Upper lobe of right lung (tissue), 1 donor: ENCODE measurements around the gene GPLD1. TPM values are rescaled to one million over a fixed set of nuclear protein-coding genes. Genes with fewer than 3 reads are reported as not detected.

Experiments
- ATAC-seq: fragments of 200-7000 bp; cut with Tn5 transposase; one replicate; pipeline ENCODE4 v1.9.1; 2020; ENCODE audit warnings: mild to moderate bottlenecking, moderate library complexity
- DNase-seq: peaks from one replicate; pipeline ENCODE4 v3.0.0-alpha.2; 2020
- H3K27ac ChIP-seq: fragments of 200-600 bp; one replicate; pipeline ENCODE4 v1.8.0; 2022
- H3K27me3 ChIP-seq: fragments of 200-600 bp; one replicate; pipeline ENCODE4 v1.8.0; 2022; ENCODE audit warnings: mild to moderate bottlenecking
- H3K36me3 ChIP-seq: fragments of 200-600 bp; one replicate; pipeline ENCODE4 v1.8.0; 2022
- H3K4me1 ChIP-seq: fragments of 200-600 bp; one replicate; pipeline ENCODE4 v1.8.0; 2022
- H3K4me3 ChIP-seq: fragments of 200-600 bp; one replicate; pipeline ENCODE4 v1.8.0; 2022; ENCODE audit warnings: mild to moderate bottlenecking
- H3K9me3 ChIP-seq: fragments of 200-600 bp; one replicate; pipeline ENCODE4 v1.8.0; 2022
- CTCF ChIP-seq: fragments of 200-600 bp; IDR thresholded peaks from one replicate; pipeline ENCODE4 v1.8.0; 2022; ENCODE audit warnings: antibody characterized with exemption
- intact Hi-C: fragments of 100-400 bp; cut with DNase I; formaldehyde crosslinking; loops from one replicate; pipeline ENCODE4 v1.11.0; 2022
- total RNA-seq: library from RNA; stranded (reverse); fragmentation: NEBNext Ultra II Directional; extraction: Animal tissue kit (Norgen Biotek cat#: 25700); gene quantifications from one replicate; pipeline ENCODE4 v1.2.1, GENCODE V29; 2021
- donor health status: DM: no; HTN: yes; CAD: no; lungs with severe emphysema.

Gene GPLD1
- total RNA-seq, 1 donor from 2014 or later, result 3.1 TPM

- no peak overlapping the region for H3K27ac ChIP-seq
- no peak overlapping the region for H3K4me3 ChIP-seq
- H3K4me1 ChIP-seq, result no peaks in the 10 kb centered on the region
- ATAC-seq (no peak), DNase-seq (no peak)
- intact Hi-C loops, result no loop called here
- no peaks in the 10 kb centered on the region for H3K36me3 ChIP-seq
- no peaks in the 10 kb centered on the region for H3K9me3 ChIP-seq
- H3K27me3 ChIP-seq, result no peaks in the 10 kb centered on the region
- TF ChIP-seq CTCF, result no peak
Observed at GRCh38 chr6:24444588-24444987, 44.8 kb downstream of the GPLD1 start.

- ATAC-seq, result no peak
- Histone ChIP-seq H3K4me3 (no peak overlapping the region), H3K27ac (no peak overlapping the region), H3K4me1 (no peaks in the 10 kb centered on the region), H3K27me3 (no peaks in the 10 kb centered on the region), H3K36me3 (no peaks in the 10 kb centered on the region), H3K9me3 (no peaks in the 10 kb centered on the region)
- intact Hi-C loops, result no loop called here
- no peak for TF ChIP-seq CTCF
- DNase-seq, result no peak
Observed at GRCh38 chr6:24441599-24441904, 47.8 kb downstream of the GPLD1 start.

GRCh38 chr6:24440897-24441598 lies 48.3 kb downstream of the GPLD1 start:
- Histone ChIP-seq H3K27ac (no peak overlapping the region), H3K9me3 (no peaks in the 10 kb centered on the region), H3K4me3 (no peak overlapping the region), H3K36me3 (no peaks in the 10 kb centered on the region), H3K27me3 (no peaks in the 10 kb centered on the region), H3K4me1 (no peaks in the 10 kb centered on the region)
- intact Hi-C loops, result no loop called here
- DNase-seq, result no peak
- TF ChIP-seq CTCF, result no peak
- no peak for ATAC-seq

GRCh38 chr6:24439858-24440539 lies 49.4 kb downstream of the GPLD1 start:
- ATAC-seq (no peak), DNase-seq (no peak)
- TF ChIP-seq CTCF, result no peak
- Histone ChIP-seq H3K36me3 (no peaks in the 10 kb centered on the region), H3K27ac (no peak overlapping the region), H3K4me3 (no peak overlapping the region), H3K4me1 (no peaks in the 10 kb centered on the region), H3K27me3 (no peaks in the 10 kb centered on the region), H3K9me3 (no peaks in the 10 kb centered on the region)
- intact Hi-C loops, result no loop called here

- ATAC-seq (no peak), DNase-seq (no peak)
- intact Hi-C loops, result no loop called here
- H3K27me3 ChIP-seq, result no peaks in the 10 kb centered on the region
- no peaks in the 10 kb centered on the region for H3K9me3 ChIP-seq
- TF ChIP-seq CTCF, result no peak
- H3K4me3 ChIP-seq, result no peak overlapping the region
- H3K4me1 ChIP-seq, result no peaks in the 10 kb centered on the region
- no peaks in the 10 kb centered on the region for H3K36me3 ChIP-seq
- H3K27ac ChIP-seq, result no peak overlapping the region
Observed at GRCh38 chr6:24436979-24437378, 52.4 kb downstream of the GPLD1 start.
